Progenitor cell of endocrine pancreas (in vitro differentiated cells): Measurements from ENCODE around the gene S1PR5. TPM values are rescaled to one million over a fixed set of nuclear protein-coding genes. Genes with fewer than 3 reads are reported as not detected.

ENCODE experiments used
- DNase-seq: peaks from one replicate; pipeline ENCODE4 v3.0.0; 2021; ENCODE audit warnings: low spot score; ENCODE audit not compliant: unreplicated experiment
- H3K27ac Mint-ChIP-seq: 2 replicates; pipeline ENCODE4 v1.8.0; 2021; ENCODE audit warnings: mild to moderate bottlenecking, moderate library complexity, mixed read lengths
- H3K27me3 Mint-ChIP-seq: 2 replicates; pipeline ENCODE4 v1.8.0; 2021; ENCODE audit warnings: mixed read lengths
- H3K36me3 Mint-ChIP-seq: 2 replicates; pipeline ENCODE4 v1.8.0; 2022; ENCODE audit warnings: mixed read lengths; ENCODE audit not compliant: insufficient read depth
- H3K4me1 Mint-ChIP-seq: 2 replicates; pipeline ENCODE4 v1.8.0; 2021; ENCODE audit warnings: low read depth, mixed read lengths
- H3K4me3 Mint-ChIP-seq: 2 replicates; pipeline ENCODE4 v1.8.0; 2021; ENCODE audit warnings: low read depth, mild to moderate bottlenecking, moderate library complexity, mixed read lengths
- H3K9me3 Mint-ChIP-seq: 2 replicates; pipeline ENCODE4 v1.8.0; 2021; ENCODE audit warnings: low read depth, mixed read lengths
- total RNA-seq: library from RNA; stranded (reverse); gene quantifications from 2 replicates; pipeline ENCODE4 v1.2.1, GENCODE V29; 2021
- TF ChIP-seq, protein P1 (sequence below): fragments of 200-600 bp; sonication (generic); IDR thresholded peaks from one replicate; pipeline ENCODE4 v1.5.0; 2021; ENCODE audit warnings: antibody characterized with exemption, mild to moderate bottlenecking; ENCODE audit not compliant: unreplicated experiment

S1PR5 gene
- total RNA-seq, 1 donor from 2014 or later = not detected

DNA sequence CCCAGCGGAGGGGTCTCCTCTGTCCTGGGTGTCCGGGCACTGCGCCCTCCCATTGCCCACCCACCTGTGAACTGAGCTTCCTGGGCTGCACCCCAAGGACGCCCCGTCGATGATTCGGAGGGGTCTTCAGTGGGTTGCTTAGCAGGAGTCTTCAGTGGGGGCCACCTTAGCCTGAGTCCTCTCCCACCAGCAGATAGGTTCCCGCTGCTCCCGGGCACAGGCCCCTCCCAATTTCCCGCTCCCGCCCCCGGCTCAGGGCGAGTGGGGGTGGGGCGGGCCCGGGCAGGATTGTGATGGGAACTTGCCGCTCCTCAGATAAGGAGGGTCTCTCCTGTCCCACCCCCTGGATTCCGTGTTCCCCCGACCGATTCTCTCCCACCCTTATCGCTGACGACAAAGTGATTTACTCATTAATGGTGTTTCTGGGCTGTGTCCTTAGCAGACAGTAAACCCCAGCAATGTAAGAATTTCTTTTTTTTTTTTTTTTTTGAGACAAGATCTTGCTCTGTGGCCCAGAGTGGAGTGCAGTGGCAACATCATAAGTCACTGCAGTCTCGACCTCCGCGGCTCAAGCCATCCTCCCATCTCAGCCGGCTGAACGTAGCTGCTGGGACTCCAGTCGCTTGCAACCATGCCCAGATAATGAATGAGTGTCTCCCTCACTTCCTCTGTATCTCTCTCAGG is 655 bp upstream of the S1PR5 start:
- no peak for DNase-seq
- H3K9me3 Mint-ChIP-seq = no peaks in the 10 kb centered on the region
- no peak overlapping the region for H3K27ac Mint-ChIP-seq
- H3K27me3 Mint-ChIP-seq = peaks cover 52% of the 10 kb centered on the region
- H3K4me3 Mint-ChIP-seq = peak overlapping the region; percentile 64
- H3K4me1 Mint-ChIP-seq = peaks cover 8% of the 10 kb centered on the region
- TF ChIP-seq, protein P1, sequence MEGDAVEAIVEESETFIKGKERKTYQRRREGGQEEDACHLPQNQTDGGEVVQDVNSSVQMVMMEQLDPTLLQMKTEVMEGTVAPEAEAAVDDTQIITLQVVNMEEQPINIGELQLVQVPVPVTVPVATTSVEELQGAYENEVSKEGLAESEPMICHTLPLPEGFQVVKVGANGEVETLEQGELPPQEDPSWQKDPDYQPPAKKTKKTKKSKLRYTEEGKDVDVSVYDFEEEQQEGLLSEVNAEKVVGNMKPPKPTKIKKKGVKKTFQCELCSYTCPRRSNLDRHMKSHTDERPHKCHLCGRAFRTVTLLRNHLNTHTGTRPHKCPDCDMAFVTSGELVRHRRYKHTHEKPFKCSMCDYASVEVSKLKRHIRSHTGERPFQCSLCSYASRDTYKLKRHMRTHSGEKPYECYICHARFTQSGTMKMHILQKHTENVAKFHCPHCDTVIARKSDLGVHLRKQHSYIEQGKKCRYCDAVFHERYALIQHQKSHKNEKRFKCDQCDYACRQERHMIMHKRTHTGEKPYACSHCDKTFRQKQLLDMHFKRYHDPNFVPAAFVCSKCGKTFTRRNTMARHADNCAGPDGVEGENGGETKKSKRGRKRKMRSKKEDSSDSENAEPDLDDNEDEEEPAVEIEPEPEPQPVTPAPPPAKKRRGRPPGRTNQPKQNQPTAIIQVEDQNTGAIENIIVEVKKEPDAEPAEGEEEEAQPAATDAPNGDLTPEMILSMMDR = no peak
- no peaks in the 10 kb centered on the region for H3K36me3 Mint-ChIP-seq

DNA sequence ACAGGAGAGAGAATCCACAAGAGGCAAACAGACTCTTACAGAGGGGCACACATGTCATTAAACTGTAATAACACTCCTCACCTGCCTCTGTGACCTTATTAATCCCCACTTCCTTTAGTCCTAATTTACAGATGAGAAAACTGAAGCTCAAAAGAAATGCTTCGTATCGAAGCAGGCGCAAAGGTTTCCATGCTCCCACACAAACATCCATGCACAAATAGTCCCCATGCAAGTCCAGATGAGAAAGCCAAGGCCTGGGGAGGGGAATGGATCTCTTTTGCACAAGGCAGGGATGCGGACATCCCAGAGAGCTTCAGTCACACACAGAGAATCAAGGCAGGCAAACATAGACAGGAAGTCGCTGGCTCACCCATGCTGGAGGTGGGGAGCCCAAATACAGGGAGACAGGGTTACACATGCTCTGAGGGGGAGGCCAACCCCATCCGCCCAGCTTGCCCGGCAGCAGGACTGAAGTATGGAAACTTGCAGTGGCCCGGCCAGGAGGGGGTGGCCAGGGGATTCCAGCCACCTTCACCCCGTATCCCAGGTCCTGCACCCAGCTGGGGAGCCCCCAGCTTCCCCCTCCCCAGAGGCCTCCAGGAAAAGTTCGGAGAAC is 468 bp downstream of the S1PR5 start:
- Mint-ChIP-seq H3K4me3 (peak overlapping the region; percentile 67), H3K27ac (no peak overlapping the region), H3K4me1 (peaks cover 8% of the 10 kb centered on the region), H3K9me3 (no peaks in the 10 kb centered on the region), H3K36me3 (no peaks in the 10 kb centered on the region), H3K27me3 (peaks cover 56% of the 10 kb centered on the region)
- TF ChIP-seq, protein P1 = no peak
- DNase-seq = no peak

DNA sequence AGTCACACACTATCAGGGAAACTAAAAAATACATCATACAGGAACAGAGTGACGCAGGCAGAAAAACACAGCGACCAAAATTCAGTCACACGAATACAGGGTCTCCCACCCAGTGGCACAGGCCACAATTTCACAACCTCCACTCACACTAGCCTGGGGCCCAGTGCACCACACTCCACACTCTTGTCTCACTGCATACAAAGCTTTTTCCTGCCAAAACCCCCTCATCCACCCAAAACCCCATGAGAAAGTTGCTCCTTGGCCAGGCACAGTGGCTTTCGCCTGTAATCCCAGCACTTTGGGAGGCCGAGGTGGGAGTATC is 1.2 kb downstream of the S1PR5 start:
- no peaks in the 10 kb centered on the region for H3K9me3 Mint-ChIP-seq
- no peaks in the 10 kb centered on the region for H3K36me3 Mint-ChIP-seq
- TF ChIP-seq, protein P1 = no peak
- H3K4me3 Mint-ChIP-seq = no peak overlapping the region
- no peak overlapping the region for H3K27ac Mint-ChIP-seq
- peaks cover 56% of the 10 kb centered on the region for H3K27me3 Mint-ChIP-seq
- DNase-seq = no peak
- H3K4me1 Mint-ChIP-seq = peaks cover 8% of the 10 kb centered on the region

DNA sequence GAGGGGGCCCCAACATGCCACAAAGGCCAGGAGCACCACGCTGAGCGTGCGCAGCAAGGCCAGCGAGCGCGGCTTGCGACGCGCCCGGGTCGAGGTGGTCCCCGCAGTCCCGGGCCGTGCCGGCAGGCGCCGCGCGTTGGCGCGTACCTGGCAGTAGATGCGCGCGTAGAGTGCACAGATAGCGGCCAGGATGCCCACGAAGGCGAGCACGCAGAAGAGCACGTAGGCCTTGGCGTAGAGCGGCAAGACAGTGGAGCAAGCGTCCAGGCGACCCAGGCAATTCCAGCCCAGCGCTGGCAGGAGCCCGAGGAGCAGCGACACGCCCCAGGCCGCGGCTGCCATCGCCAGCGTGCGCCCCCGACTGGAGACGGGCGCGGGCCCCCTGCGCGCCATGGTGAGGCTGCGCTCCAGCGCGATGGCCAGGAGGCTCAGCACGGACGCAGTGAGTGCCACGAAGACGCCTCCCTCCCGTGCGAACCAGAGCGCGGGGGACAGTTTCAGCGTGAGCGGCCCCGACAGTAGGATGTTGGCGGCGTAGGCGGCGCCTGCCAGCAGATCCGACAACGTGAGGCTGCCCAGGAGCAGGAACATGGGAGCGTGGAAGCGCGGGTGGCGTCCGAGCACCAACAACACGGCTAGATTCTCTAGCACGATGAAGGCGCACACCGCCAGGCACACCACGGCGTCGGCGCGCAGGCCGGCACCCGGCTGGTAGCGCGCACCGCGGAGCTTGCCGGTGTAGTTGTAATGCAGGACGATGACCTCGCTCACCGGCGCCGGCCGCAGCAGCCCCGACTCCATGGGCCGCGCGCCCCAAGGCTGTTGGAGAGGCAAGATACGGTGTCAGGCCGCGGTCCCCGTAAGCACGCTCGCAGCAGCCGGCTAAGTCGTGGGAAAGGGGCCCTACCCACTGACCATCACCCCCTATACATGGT is 2.8 kb downstream of the S1PR5 start:
- TF ChIP-seq, protein P1 = no peak
- Mint-ChIP-seq H3K36me3 (no peaks in the 10 kb centered on the region), H3K4me3 (no peak overlapping the region), H3K9me3 (no peaks in the 10 kb centered on the region), H3K4me1 (peaks cover 8% of the 10 kb centered on the region), H3K27me3 (peaks cover 49% of the 10 kb centered on the region), H3K27ac (no peak overlapping the region)
- DNase-seq = no peak

DNA sequence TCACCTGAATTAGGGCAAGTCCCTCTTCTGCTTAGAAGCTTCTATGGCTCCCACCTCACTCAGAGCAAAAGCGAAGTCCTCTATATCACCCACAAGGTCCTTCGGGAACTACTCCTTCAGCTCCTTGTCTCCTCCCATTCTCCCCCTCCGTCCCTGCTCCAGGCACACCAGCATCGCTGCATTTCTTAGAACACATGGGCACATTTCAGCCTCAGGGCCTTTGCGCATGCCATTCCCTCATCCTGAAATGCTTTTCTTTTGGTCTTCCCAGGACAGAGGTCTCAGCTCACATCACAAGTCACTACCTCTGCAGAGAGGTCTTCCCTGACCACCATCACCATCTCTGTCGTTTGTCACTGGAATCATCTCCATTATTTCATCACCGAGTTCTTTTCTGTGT is 4.0 kb downstream of the S1PR5 start:
- H3K4me3 Mint-ChIP-seq = no peak overlapping the region
- no peak for DNase-seq
- TF ChIP-seq, protein P1 = no peak
- no peak overlapping the region for H3K27ac Mint-ChIP-seq
- no peaks in the 10 kb centered on the region for H3K36me3 Mint-ChIP-seq
- H3K9me3 Mint-ChIP-seq = no peaks in the 10 kb centered on the region
- H3K4me1 Mint-ChIP-seq = peaks cover 6% of the 10 kb centered on the region
- peaks cover 36% of the 10 kb centered on the region for H3K27me3 Mint-ChIP-seq
